H1 (cell line): ENCODE measurements around the gene SYT17. TPM values are rescaled to one million over a fixed set of nuclear protein-coding genes. Genes with fewer than 3 reads are reported as not detected.

Source experiments
- CTCF ChIA-PET: fragments of 300-600 bp; sonication (Branson Sonifier 250); formaldehyde crosslinking; loops from one replicate; lab custom pipeline; 2021; ENCODE audit not compliant: partially characterized antibody; lab: Charles Lee
- POLR2A ChIA-PET: fragments of 300-600 bp; sonication (Branson Sonifier 250); formaldehyde crosslinking; loops from one replicate; lab custom pipeline; 2021; ENCODE audit warnings: inconsistent platforms; ENCODE audit not compliant: partially characterized antibody; lab: Charles Lee
- DNase-seq, 2 experiments: peaks; one replicate each; pipeline versions ENCODE4 v3.0.0 to v3.0.0-alpha.2; 2010 to 2022; ENCODE audit warnings: low spot score in 2 of 2, low read depth in 1 of 2, mixed read lengths in 1 of 2
- FAIRE-seq: peaks from 2 replicates; lab custom pipeline; 2011; peaks lifted over from hg19 to GRCh38; lab: Jason Lieb, UNC
- H2AFZ ChIP-seq: 2 replicates; pipeline ENCODE4 v1.8.1; 2012; ENCODE audit warnings: low read length, inconsistent platforms
- H2AK5ac ChIP-seq: 2 replicates; pipeline ENCODE4 v1.6.1; 2013; ENCODE audit warnings: low read depth, low read length
- H2BK120ac ChIP-seq: replicated peaks from 2 replicates; pipeline ENCODE3; 2013; ENCODE audit warnings: low read depth, low read length, inconsistent platforms
- H2BK12ac ChIP-seq: 2 replicates; pipeline ENCODE4 v1.6.1; 2013; ENCODE audit warnings: low read depth, low read length
- H2BK15ac ChIP-seq: 2 replicates; pipeline ENCODE4 v1.6.1; 2013; ENCODE audit warnings: low read length
- H2BK20ac ChIP-seq: 2 replicates; pipeline ENCODE4 v1.6.1; 2013; ENCODE audit warnings: low read length
- H2BK5ac ChIP-seq: 2 replicates; pipeline ENCODE4 v1.6.1; 2013; ENCODE audit warnings: low read depth, low read length
- H3K14ac ChIP-seq: 2 replicates; pipeline ENCODE4 v1.6.1; 2013; ENCODE audit warnings: inconsistent platforms; ENCODE audit not compliant: insufficient read length
- H3K18ac ChIP-seq: 2 replicates; pipeline ENCODE4 v1.6.1; 2013; ENCODE audit warnings: low read length; ENCODE audit errors: extremely low read depth
- H3K23ac ChIP-seq: 2 replicates; pipeline ENCODE4 v1.6.1; 2013; ENCODE audit warnings: inconsistent platforms; ENCODE audit not compliant: insufficient read length
- H3K23me2 ChIP-seq: 2 replicates; pipeline ENCODE4 v1.6.1; 2013; ENCODE audit warnings: low read depth, low read length
- H3K27ac ChIP-seq: 2 replicates; pipeline ENCODE4 v1.6.1; 2011; ENCODE audit warnings: low read depth, low read length, inconsistent platforms
- H3K27me3 ChIP-seq, 4 experiments: replicated peaks in 1 of 4; 1 replicate in 1 of 4; 2 replicates in 3 of 4; pipeline versions ENCODE4 v1.6.1 to v1.8.1; 2011 to 2013; ENCODE audit warnings: low read length in 3 of 4, mild to moderate bottlenecking in 3 of 4, inconsistent platforms in 2 of 4, mixed read lengths in 2 of 4, moderate library complexity in 1 of 4; ENCODE audit not compliant: control insufficient read depth in 3 of 4, insufficient read depth in 3 of 4; ENCODE audit errors: extremely low read depth in 1 of 4
- H3K36me3 ChIP-seq, 4 experiments: 2 replicates each; pipeline versions ENCODE4 v1.6.1 to v1.8.1; 2011 to 2013; ENCODE audit warnings: mild to moderate bottlenecking in 4 of 4, low read length in 3 of 4, moderate library complexity in 2 of 4, control low read depth in 1 of 4, inconsistent platforms in 1 of 4; ENCODE audit not compliant: insufficient read depth in 4 of 4, control insufficient read depth in 2 of 4
- H3K4ac ChIP-seq: replicated peaks from 2 replicates; pipeline ENCODE3; 2013; ENCODE audit warnings: low read length, low read depth, mixed read lengths, inconsistent platforms; ENCODE audit not compliant: insufficient read length
- H3K4me1 ChIP-seq, 4 experiments: replicated peaks in 1 of 4; 1 replicate in 1 of 4; 2 replicates in 3 of 4; pipeline versions ENCODE4 v1.6.1 to v1.8.1; 2011 to 2013; ENCODE audit warnings: low read length in 3 of 4, inconsistent platforms in 2 of 4, mixed read lengths in 1 of 4; ENCODE audit not compliant: insufficient read depth in 4 of 4, control insufficient read depth in 3 of 4
- H3K4me2 ChIP-seq, 2 experiments: 2 replicates each; pipeline versions ENCODE4 v1.6.1 to v1.8.1; 2011 to 2013; ENCODE audit warnings: low read depth in 2 of 2, low read length in 2 of 2, control low read depth in 1 of 2, inconsistent platforms in 1 of 2, mild to moderate bottlenecking in 1 of 2; ENCODE audit not compliant: insufficient read depth in 1 of 2
- H3K4me3 ChIP-seq, 4 experiments: fragments of 200-600, 300-600 bp in 1 of 4; sonication (generic), shearing (Covaris generic), sonication (Bioruptor Twin) in 1 of 4; 2 replicates each; pipeline versions ENCODE4 v1.5.1 to v1.8.1; 2011 to 2016; ENCODE audit warnings: low read length in 4 of 4, low read depth in 3 of 4, control low read depth in 2 of 4, inconsistent platforms in 2 of 4, mild to moderate bottlenecking in 2 of 4, mixed read lengths in 1 of 4, moderate library complexity in 1 of 4; ENCODE audit not compliant: insufficient read depth in 2 of 4; ENCODE audit errors: extremely low read depth in 1 of 4
- H3K56ac ChIP-seq: replicated peaks from 2 replicates; pipeline ENCODE3; 2013; ENCODE audit warnings: low read depth, mild to moderate bottlenecking, mixed read lengths, low read length, inconsistent platforms; ENCODE audit not compliant: insufficient read length
- H3K79me1 ChIP-seq: 2 replicates; pipeline ENCODE4 v1.6.1; 2013; ENCODE audit warnings: low read depth, low read length, control low read depth
- H3K79me2 ChIP-seq, 2 experiments: 2 replicates each; pipeline versions ENCODE4 v1.6.1 to v1.8.1; 2012 to 2013; ENCODE audit warnings: low read length in 2 of 2, mild to moderate bottlenecking in 2 of 2, inconsistent platforms in 1 of 2; ENCODE audit not compliant: insufficient read depth in 2 of 2, control insufficient read depth in 1 of 2
- H3K9ac ChIP-seq, 4 experiments: replicated peaks in 1 of 4; 1 replicate in 1 of 4; 2 replicates in 3 of 4; pipeline versions ENCODE4 v1.6.1 to v1.8.1; 2011 to 2013; ENCODE audit warnings: low read depth in 3 of 4, low read length in 3 of 4, control low read depth in 2 of 4, mild to moderate bottlenecking in 2 of 4, moderate library complexity in 2 of 4, inconsistent platforms in 1 of 4; ENCODE audit errors: extremely low read depth in 1 of 4
- H3K9me3 ChIP-seq, 2 experiments: 2 replicates each; pipeline versions ENCODE4 v1.6.1 to v1.8.1; 2012 to 2013; ENCODE audit warnings: mild to moderate bottlenecking in 2 of 2, moderate library complexity in 2 of 2, control low read depth in 1 of 2, inconsistent platforms in 1 of 2, low read depth in 1 of 2, low read length in 1 of 2, mixed read lengths in 1 of 2; ENCODE audit not compliant: insufficient read depth in 2 of 2
- H4K20me1 ChIP-seq, 2 experiments: replicated peaks in 1 of 2; 2 replicates each; pipeline versions ENCODE3 to v1.8.1; 2011 to 2013; ENCODE audit warnings: inconsistent platforms in 2 of 2, low read length in 2 of 2, mild to moderate bottlenecking in 1 of 2; ENCODE audit not compliant: insufficient read depth in 2 of 2, control insufficient read depth in 1 of 2
- H4K5ac ChIP-seq: 2 replicates; pipeline ENCODE4 v1.6.1; 2013; ENCODE audit warnings: low read length, low read depth, mixed read lengths, inconsistent platforms; ENCODE audit not compliant: insufficient read length
- H4K8ac ChIP-seq: 2 replicates; pipeline ENCODE4 v1.8.0; 2013; ENCODE audit warnings: mild to moderate bottlenecking, moderate library complexity, low read length, inconsistent platforms; ENCODE audit not compliant: insufficient read depth; ENCODE audit errors: extremely low read depth
- H4K91ac ChIP-seq: replicated peaks from 2 replicates; pipeline ENCODE3; 2013; ENCODE audit warnings: low read length, mixed read lengths, inconsistent platforms; ENCODE audit not compliant: insufficient read length
- ASH2L ChIP-seq: fragments of 200-600, 300-600 bp; sonication (generic); IDR thresholded peaks from one replicate; pipeline ENCODE4 v1.7.1; 2017; ENCODE audit warnings: low read length
- KDM4A ChIP-seq: IDR thresholded peaks from one replicate; pipeline ENCODE4 v1.7.1; 2012; ENCODE audit warnings: low read depth, mild to moderate bottlenecking, moderate library complexity, low read length, inconsistent platforms; ENCODE audit not compliant: severe bottlenecking
- PHF8 ChIP-seq: fragments of 200-600 bp; sonication (generic); conservative IDR thresholded peaks from 2 replicates; pipeline ENCODE4 v1.7.1; 2012; ENCODE audit warnings: low read depth, mild to moderate bottlenecking, inconsistent platforms, low read length, moderate library complexity
- RXRA ChIP-seq: IDR thresholded peaks from 2 replicates; pipeline ENCODE4 v1.6.1; 2011; ENCODE audit warnings: low read depth, mild to moderate bottlenecking, low read length, moderate library complexity; ENCODE audit not compliant: insufficient read depth
- SUZ12 ChIP-seq: fragments of 200-600 bp; sonication (generic); IDR thresholded peaks from 2 replicates; pipeline ENCODE4 v1.6.1; 2012; ENCODE audit warnings: mild to moderate bottlenecking, inconsistent platforms, low read length, moderate library complexity, mixed read lengths
- WGBS, 2 experiments: shearing (Covaris generic) in 1 of 2; methylation state at CpG; one replicate each; pipeline versions ENCODE4 v1.1.6 to v1.1.7; 2013 to 2015; ENCODE audit warnings: low lambda C conversion rate in 2 of 2, mixed read lengths in 2 of 2, inconsistent platforms in 1 of 2, low coverage in 1 of 2, missing lambda C conversion rate in 1 of 2; ENCODE audit not compliant: insufficient replicate concordance in 2 of 2, insufficient coverage in 1 of 2, insufficient read length in 1 of 2; ENCODE audit errors: extremely low coverage in 1 of 2, missing lambda C conversion rate in 1 of 2; 5-methylcytosine and 5-hydroxymethylcytosine counted together
- polyA plus RNA-seq, 7 experiments: library from polyadenylated mRNA; depleted of rRNA in 3 of 7; stranded (reverse) in 5 of 7; unstranded in 2 of 7; fragments of >200 nt in 5 of 7; fragments of 200-250 nt in 2 of 7; gene quantifications; 1 replicate in 5 of 7; 2 replicates in 1 of 7; 4 replicates in 1 of 7; pipeline versions ENCODE4 v1.2.1 to v1.2.3, GENCODE V29; 2011 to 2013; ENCODE audit warnings: missing spikeins in 2 of 7, mixed read lengths in 2 of 7
- total RNA-seq: library from RNA; stranded (reverse); fragmentation: NEBNext Ultra II Directional; extraction: Animal tissue kit (Norgen Biotek cat#: 25700); gene quantifications from 2 replicates; pipeline ENCODE4 v1.2.1, GENCODE V29; 2021

Gene SYT17
- total and polyA plus RNA-seq, 2 of the 8 experiments (the other 6 are each of a cell fraction or from before 2014, with no cell fraction given) = 5.8 to 18.1 TPM

DNA sequence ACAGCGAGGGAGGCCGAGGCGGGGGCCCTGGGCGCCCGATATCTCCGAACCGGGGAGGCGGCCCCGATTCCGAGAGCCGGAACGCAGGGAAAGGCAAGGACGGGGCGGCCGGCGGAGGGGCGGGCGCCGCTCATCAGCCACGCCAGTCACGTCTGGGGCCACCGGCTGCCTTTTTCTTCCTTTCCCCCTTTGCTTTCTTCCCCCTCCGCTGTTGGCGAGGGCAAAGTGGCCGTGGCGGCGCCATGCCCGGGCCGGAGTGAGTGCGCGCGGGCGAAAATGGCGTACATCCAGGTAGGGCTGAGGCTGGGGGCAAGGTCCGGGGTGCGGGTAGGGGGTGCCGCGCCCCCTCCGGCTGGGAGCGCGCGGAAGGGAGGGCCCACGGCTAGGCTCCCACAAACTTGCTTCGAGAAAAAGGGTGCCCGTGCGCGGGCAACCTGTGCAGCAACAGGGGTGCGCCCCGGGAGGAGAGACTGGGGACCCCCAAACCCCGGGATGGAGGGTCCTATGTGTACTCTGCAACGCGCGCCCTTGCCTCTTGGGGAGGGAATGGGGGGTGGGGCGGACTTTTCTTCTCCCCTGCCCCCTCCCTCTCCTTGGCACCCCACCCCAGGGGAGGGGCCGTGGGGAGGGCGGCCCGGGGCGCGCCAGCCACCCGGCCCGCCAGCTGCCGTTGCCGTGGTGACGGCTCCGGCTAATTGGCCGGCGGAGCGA lies 486 bp downstream of the SYT17 start:
- peaks cover 0 to 2% (median 2%) of the 10 kb centered on the region in 4 experiments; a peak in 3 of 7 replicates for H3K4me1 ChIP-seq
- H3K27ac ChIP-seq = no peak overlapping the region
- peak overlapping the region; percentile 62 to 82 (median 74) for H3K4me3 ChIP-seq
- H4K8ac ChIP-seq = peak overlapping the region; percentile 12; the same call in 1 of the 2 replicates
- WGBS, 2 experiments = 0% methylated on average over 20 of the region's 68 CpGs; no CpG with 5 or more reads in 1 of the 2 experiments
- H2BK15ac ChIP-seq = no peak overlapping the region
- peaks cover 0 to 21% (median 15%) of the 10 kb centered on the region in 4 experiments; a peak in 5 of 7 replicates for H3K27me3 ChIP-seq
- peak overlapping the region; percentile 38 to 99 for H3K4me2 ChIP-seq
- no peak overlapping the region for H3K4ac ChIP-seq
- no peak overlapping the region for H3K56ac ChIP-seq
- POLR2A ChIA-PET = interaction anchor here (1.8 kb wide), 1 partner anchor 52 kb away, joined by 4 read pairs; no protein-coding TSS in a partner anchor
- no peaks in the 10 kb centered on the region for H3K79me1 ChIP-seq
- H3K9ac ChIP-seq = 0 out of 7 replicates have a peak overlapping the region, but pooled peaks of 3 of the 4 experiments have one; percentile 8 to 36 (median 13)
- peak in 1 of 2 experiments; percentile 66 for DNase-seq
- no peak overlapping the region for H2AK5ac ChIP-seq
- H3K23ac ChIP-seq = no peak overlapping the region
- no peak overlapping the region for H2BK20ac ChIP-seq
- H3K36me3 ChIP-seq = no peaks in the 10 kb centered on the region
- no peak overlapping the region; the same call in 1 of the 2 replicates for H2AFZ ChIP-seq
- H3K18ac ChIP-seq = peak overlapping the region; percentile 48
- no peak overlapping the region for H4K91ac ChIP-seq
- peaks cover 3% of the 10 kb centered on the region; the same call in 1 of the 2 replicates for H3K23me2 ChIP-seq
- no peak for FAIRE-seq
- CTCF ChIA-PET = interaction anchor here (0.6 to 3.4 kb wide), 8 partner anchors 9 to 215 kb away, joined by 3 to 24 read pairs (median 4); no protein-coding TSS in a partner anchor
- no peak overlapping the region for H2BK12ac ChIP-seq
- H3K79me2 ChIP-seq = no peaks in the 10 kb centered on the region
- no peak overlapping the region for H2BK5ac ChIP-seq
- H3K14ac ChIP-seq = no peak overlapping the region
- no peak overlapping the region for H2BK120ac ChIP-seq
- H4K20me1 ChIP-seq = no peaks in the 10 kb centered on the region
- H3K9me3 ChIP-seq = no peaks in the 10 kb centered on the region
- no peak overlapping the region for H4K5ac ChIP-seq
- TF ChIP-seq SUZ12 (peak; percentile 50; the same call in 1 of the 2 replicates), RXRA (no peak), ASH2L (peak; percentile 39), KDM4A (peak; percentile 72), PHF8 (peak; percentile 44; the same call in 1 of the 2 replicates)
